ENCODE results near the gene TUBA1C. TPM values are rescaled to one million over a fixed set of nuclear protein-coding genes. Genes with fewer than 3 reads are reported as not detected.

TUBA1C gene
- 577 and 800 TPM in 2 replicates for total RNA-seq

GRCh38 chr12:49264873-49265792, at the start of gene TUBA1C:
TSS of gene TUBA1C (plus strand) at chr12:49265082. CDS start at chr12:49265182, 100 bp downstream.

DNA sequence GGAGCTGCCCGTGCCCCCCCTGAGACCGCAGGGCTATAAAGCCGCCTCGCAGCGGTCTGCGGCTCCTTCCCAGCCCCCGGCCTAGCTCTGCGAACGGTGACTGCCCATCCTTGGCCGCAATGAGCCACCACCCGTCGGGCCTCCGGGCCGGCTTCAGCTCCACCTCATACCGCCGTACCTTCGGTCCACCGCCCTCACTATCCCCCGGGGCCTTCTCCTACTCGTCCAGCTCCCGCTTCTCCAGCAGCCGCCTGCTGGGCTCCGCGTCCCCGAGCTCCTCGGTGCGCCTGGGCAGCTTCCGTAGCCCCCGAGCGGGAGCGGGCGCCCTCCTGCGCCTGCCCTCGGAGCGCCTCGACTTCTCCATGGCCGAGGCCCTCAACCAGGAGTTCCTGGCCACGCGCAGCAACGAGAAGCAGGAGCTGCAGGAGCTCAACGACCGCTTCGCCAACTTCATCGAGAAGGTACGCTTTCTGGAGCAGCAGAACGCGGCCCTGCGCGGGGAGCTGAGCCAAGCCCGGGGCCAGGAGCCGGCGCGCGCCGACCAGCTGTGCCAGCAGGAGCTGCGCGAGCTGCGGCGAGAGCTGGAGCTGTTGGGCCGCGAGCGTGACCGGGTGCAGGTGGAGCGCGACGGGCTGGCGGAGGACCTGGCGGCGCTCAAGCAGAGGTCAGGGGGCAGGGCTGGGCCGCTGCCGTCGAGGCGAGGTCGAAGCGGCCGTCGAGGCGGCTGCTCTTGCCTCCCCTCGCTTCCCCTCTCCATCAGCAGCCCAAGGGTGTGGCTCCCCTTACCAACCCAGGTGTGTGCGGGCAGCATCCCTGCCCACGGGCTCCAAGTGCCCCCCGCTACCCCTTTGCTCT, 30.4 kb downstream of the TUBA1C start, which contains the start of gene PRPH:
Gene PRPH (plus strand): TSS at position 66 of the 855 bp plus-strand sequence. CDS start 54 bp downstream, at position 120.

GRCh38 chr12:49322708-49323523, 58.0 kb downstream of the TUBA1C start, which contains the start of gene TROAP:
TSS of gene TROAP (plus strand) at chr12:49323255. CDS start at chr12:49323609, 354 bp downstream.

Other genes with a start within 250 kb of the TUBA1C start
- gene PRKAG1, start 246.3 kb upstream of the TUBA1C start, total RNA-seq, result 58.9 and 74.1 TPM in 2 replicates
- gene KMT2D, start 204.3 kb upstream of the TUBA1C start, total RNA-seq, result 45.7 and 68.0 TPM in 2 replicates
- gene RHEBL1, start 195.1 kb upstream of the TUBA1C start, total RNA-seq, result 0.33 and 1.3 TPM in 2 replicates
- gene DHH, start 170.3 kb upstream of the TUBA1C start, total RNA-seq, result 1.9 and 2.3 TPM in 2 replicates
- 72.9 and 91.5 TPM in 2 replicates for gene LMBR1L, start 154.2 kb upstream of the TUBA1C start, total RNA-seq
- 1,955 and 2,646 TPM in 2 replicates for gene TUBA1B, start 133.7 kb upstream of the TUBA1C start, total RNA-seq
- 1,351 and 1,541 TPM in 2 replicates for gene TUBA1A, start 76.0 kb upstream of the TUBA1C start, total RNA-seq
- not detected in 2 replicates for gene PRPH, start 30.1 kb downstream of the TUBA1C start, total RNA-seq
- 7.8 and 16.5 TPM in 2 replicates for gene TROAP, start 58.2 kb downstream of the TUBA1C start, total RNA-seq
- gene C1QL4, start 72.1 kb downstream of the TUBA1C start, total RNA-seq, result 0.10 TPM in 1 of 2 replicates, not detected in the other
- gene DNAJC22, start 81.8 kb downstream of the TUBA1C start, total RNA-seq, result 0.29 and 0.65 TPM in 2 replicates
- gene SPATS2, start 102.4 kb downstream of the TUBA1C start, total RNA-seq, result 50.6 and 61.0 TPM in 2 replicates